ENCODE data around the gene LRP11. TPM values are rescaled to one million over a fixed set of nuclear protein-coding genes. Genes with fewer than 3 reads are reported as not detected.
"Not testable (repeated sequence)": the region's sequence is repeated elsewhere in the genome, so short reads cannot be mapped to it uniquely, and the experiment has no call there.

LRP11 gene
- total RNA-seq, 1 experiment from 2014 or later: 13.2 TPM

DNA sequence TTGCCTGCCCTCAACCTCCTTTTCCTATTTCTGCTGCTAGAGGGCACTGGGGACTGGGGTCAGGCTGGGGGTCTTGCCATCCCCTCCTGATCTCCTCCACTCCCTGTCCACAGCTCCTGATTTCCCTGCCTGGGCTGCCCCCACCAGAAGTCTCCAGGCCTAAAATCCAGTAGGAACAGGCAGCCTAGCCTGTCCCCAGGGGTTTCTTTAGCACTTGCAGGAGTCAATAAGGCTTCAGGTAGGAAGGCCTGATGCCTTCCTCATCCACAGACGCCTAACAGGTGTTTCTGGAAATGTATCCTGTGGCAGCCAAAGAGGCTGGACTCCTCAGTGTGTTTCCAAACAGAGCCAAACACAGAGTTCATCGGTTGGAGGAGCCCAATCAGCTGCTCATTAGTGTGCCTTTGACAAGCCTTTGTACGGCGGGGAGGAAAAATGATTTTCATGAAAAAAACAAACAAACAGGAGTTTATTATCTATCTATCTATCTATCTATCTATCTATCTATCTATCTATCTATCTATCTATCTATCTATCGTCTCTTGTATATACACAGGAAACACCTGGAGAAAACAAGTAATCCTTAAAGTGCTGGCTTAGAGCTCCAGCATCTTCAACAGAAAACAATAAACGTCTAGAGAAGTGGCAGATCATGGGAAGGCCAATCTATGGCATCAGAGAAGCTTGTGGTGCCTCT, 37.4 kb upstream of the LRP11 start:
- H3K4me3 ChIP-seq (ENCODE audit: insufficient read depth, low read depth, low read length): no peak overlapping the region
- H3K36me3 ChIP-seq (replicated peaks; ENCODE audit: control insufficient read depth, insufficient read depth, low read length): no peaks in the 10 kb centered on the region
- no peaks in the 10 kb centered on the region; the same call in 1 of the 2 replicates for H3K27me3 ChIP-seq (ENCODE audit: control insufficient read depth, insufficient read depth, low read length)
- no peak for DNase-seq

DNA sequence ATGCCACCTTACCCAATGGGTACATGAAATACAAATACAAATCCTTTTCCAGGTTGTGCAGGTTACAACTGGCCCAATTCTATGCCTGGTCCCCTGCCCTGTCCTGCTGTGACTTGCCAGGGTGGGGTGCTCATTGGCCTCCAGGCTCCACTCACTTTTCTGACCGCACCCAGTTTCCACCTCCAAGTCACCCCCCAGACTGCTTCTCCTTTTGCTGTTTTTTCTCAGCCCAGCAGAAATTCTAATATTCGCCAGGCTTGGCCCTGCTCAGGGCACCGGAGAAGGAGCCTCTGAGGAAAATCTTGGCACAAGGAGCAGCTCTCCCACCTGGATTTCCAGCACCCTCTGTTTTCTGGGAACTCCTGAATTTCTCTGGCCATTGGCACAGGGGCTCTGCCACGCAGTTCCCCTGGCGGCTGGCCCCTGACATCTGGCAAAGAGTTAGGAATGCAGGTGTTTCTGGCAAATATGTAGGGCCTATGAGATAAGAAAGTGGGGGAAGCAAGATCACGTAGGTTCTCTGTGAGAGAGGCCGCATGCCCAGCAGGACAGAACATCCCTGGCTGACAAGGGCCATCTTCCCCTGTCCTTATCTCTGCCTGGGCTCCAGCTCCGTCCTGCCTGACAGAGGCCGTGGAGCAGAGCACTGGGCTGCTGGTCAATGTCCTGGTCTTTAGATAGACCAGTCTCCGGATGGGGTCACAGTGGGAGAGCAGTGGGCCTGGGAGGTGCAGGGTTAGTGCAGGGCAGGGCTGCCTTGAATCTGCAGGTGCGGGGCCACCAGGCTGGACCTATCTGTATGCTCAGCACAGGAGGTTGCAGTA, 36.7 kb upstream of the LRP11 start:
- peak; percentile 38 for DNase-seq
- Histone ChIP-seq H3K27me3 (ENCODE audit: control insufficient read depth, insufficient read depth, low read length) (no peaks in the 10 kb centered on the region; the same call in 1 of the 2 replicates), H3K36me3 (replicated peaks; ENCODE audit: control insufficient read depth, insufficient read depth, low read length) (no peaks in the 10 kb centered on the region), H3K4me3 (ENCODE audit: insufficient read depth, low read depth, low read length) (no peak overlapping the region)

DNA sequence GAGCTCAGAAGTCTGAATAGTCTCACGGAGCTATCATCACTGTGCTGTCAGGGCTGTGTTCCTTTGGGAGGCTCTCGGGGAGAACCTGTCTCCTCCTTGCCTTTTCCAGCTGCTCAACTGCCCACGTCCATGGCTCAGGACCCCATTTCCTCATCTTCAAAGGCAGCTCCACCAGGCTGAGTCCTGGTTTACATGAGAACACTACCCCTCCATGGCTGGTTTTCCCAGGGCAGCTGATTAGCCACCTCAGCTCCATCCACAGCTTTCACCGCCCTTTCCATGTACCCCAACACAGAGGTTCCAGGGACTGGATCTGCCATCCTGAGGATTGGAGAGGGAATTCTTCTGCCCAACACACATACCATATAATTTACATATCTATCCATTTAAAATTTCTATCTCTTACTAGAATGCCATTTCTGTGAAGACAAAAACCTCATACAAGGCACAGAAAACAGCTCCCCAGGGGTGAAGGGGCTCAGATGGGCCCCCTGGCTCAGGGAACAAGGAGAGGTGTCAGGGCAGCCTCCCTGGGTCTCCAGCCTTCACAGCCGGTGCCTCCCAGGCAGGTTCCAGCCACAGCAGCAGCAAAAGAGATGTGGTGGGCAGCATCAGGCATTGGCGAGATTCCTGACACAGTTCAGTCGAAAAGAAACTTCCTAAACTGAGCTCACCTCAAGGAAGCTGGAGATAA, 35.9 kb upstream of the LRP11 start:
- no peaks in the 10 kb centered on the region; the same call in 1 of the 2 replicates for H3K27me3 ChIP-seq (ENCODE audit: control insufficient read depth, insufficient read depth, low read length)
- no peak for DNase-seq
- no peaks in the 10 kb centered on the region for H3K36me3 ChIP-seq (replicated peaks; ENCODE audit: control insufficient read depth, insufficient read depth, low read length)
- H3K4me3 ChIP-seq (ENCODE audit: insufficient read depth, low read depth, low read length): no peak overlapping the region

- no peak for DNase-seq
- H3K36me3 ChIP-seq (replicated peaks; ENCODE audit: control insufficient read depth, insufficient read depth, low read length): no peaks in the 10 kb centered on the region
- H3K4me3 ChIP-seq (ENCODE audit: insufficient read depth, low read depth, low read length): no peak overlapping the region
- no peaks in the 10 kb centered on the region; the same call in 1 of the 2 replicates for H3K27me3 ChIP-seq (ENCODE audit: control insufficient read depth, insufficient read depth, low read length)
Observed at GRCh38 chr6:149899486-149899885, 35.3 kb upstream of the LRP11 start.

- Histone ChIP-seq H3K27me3 (ENCODE audit: control insufficient read depth, insufficient read depth, low read length) (no peaks in the 10 kb centered on the region; the same call in 1 of the 2 replicates), H3K4me3 (ENCODE audit: insufficient read depth, low read depth, low read length) (no peak overlapping the region), H3K36me3 (replicated peaks; ENCODE audit: control insufficient read depth, insufficient read depth, low read length) (no peaks in the 10 kb centered on the region)
- no peak for DNase-seq
Observed at GRCh38 chr6:149898966-149899365, 34.8 kb upstream of the LRP11 start.

GRCh38 chr6:149897855-149898744, 33.9 kb upstream of the LRP11 start, which contains the start of gene RAET1E:
Gene RAET1E (minus strand): TSS chr6:149898113. CDS start chr6:149890901, 7,212 bp downstream.
- DNase-seq: peak; percentile 67

DNA sequence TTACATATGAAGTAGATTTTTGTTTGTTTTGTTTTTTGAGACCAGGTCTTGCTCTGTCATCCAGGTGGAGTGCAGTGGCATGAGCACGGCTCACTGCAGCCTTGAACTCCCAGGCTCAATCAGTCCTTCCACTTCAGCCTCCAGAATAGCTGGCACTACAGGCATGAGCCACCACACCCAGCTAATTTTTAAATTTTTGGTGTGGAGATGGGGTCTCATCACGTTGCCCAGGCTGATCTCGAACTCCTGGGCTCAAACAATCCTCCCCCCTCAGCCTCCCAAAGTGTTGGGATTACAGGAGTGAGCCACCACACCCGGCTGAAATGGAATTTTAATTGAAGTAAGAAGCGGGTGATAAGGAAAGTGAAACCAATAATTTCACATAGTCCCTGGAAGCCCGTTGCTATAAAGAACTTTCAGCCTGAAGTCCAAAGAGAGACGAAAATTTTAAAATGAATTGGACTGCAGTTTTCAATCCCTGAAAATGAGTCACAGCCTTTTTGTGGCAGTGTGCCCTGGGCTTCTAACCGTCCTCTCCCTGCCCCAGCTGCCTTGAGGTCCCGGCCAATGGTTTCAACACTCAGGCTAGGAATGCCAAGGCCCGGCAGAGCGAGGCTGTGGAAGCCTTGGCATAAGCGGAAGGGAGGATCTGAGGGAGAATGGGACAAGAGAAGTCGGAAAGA, 33.0 kb upstream of the LRP11 start:
- no peaks in the 10 kb centered on the region for H3K36me3 ChIP-seq (replicated peaks; ENCODE audit: control insufficient read depth, insufficient read depth, low read length)
- H3K4me3 ChIP-seq (ENCODE audit: insufficient read depth, low read depth, low read length): no peak overlapping the region
- H3K27me3 ChIP-seq (ENCODE audit: control insufficient read depth, insufficient read depth, low read length): no peaks in the 10 kb centered on the region; the same call in 1 of the 2 replicates
- DNase-seq: no peak

More at GRCh38 chr6:149897855-149898744, 33.9 kb upstream of the LRP11 start, which contains the start of gene RAET1E:
- Histone ChIP-seq H3K4me3 (ENCODE audit: insufficient read depth, low read depth, low read length) (no peak within 1 kb of the TSS), H3K27me3 (ENCODE audit: control insufficient read depth, insufficient read depth, low read length) (no peaks in the 10 kb centered on the region; the same call in 1 of the 2 replicates), H3K36me3 (replicated peaks; ENCODE audit: control insufficient read depth, insufficient read depth, low read length) (no peaks in the 10 kb centered on the region)

GRCh38 chr6:149896491-149896890, 32.3 kb upstream of the LRP11 start:
- no peaks in the 10 kb centered on the region; the same call in 1 of the 2 replicates for H3K27me3 ChIP-seq (ENCODE audit: control insufficient read depth, insufficient read depth, low read length)
- no peak overlapping the region for H3K4me3 ChIP-seq (ENCODE audit: insufficient read depth, low read depth, low read length)
- no peak for DNase-seq
- no peaks in the 10 kb centered on the region for H3K36me3 ChIP-seq (replicated peaks; ENCODE audit: control insufficient read depth, insufficient read depth, low read length)

DNA sequence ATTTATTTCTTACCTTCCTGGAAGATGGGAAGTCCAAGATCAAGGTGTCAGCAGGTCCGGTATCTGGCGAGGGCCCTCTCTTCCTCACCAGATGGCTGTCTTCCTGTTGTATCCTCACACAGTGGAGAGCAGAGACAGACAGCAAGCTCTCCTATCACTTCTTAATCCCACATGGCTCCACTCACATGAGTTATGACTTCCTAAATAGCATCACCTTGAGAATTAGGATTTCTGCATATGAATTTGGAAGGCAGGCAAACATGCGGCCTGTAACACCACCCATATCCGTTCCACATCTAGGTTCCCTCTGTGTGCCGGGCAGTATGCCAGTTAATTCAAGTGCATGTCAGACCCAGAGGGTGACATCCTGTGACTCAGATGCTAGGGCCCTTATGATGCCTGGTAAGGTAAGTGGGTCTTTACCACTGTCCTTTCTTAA, 31.7 kb upstream of the LRP11 start:
- peak; percentile 6 for DNase-seq

GRCh38 chr6:149895048-149895590, 31.0 kb upstream of the LRP11 start:
- peak; percentile 9 for DNase-seq
- Histone ChIP-seq H3K36me3 (replicated peaks; ENCODE audit: control insufficient read depth, insufficient read depth, low read length) (no peaks in the 10 kb centered on the region), H3K27me3 (ENCODE audit: control insufficient read depth, insufficient read depth, low read length) (no peaks in the 10 kb centered on the region; the same call in 1 of the 2 replicates), H3K4me3 (ENCODE audit: insufficient read depth, low read depth, low read length) (no peak overlapping the region)

More for the DNA sequence above, 31.7 kb upstream of the LRP11 start:
- no peak overlapping the region for H3K4me3 ChIP-seq (ENCODE audit: insufficient read depth, low read depth, low read length)
- no peaks in the 10 kb centered on the region; the same call in 1 of the 2 replicates for H3K27me3 ChIP-seq (ENCODE audit: control insufficient read depth, insufficient read depth, low read length)
- no peaks in the 10 kb centered on the region for H3K36me3 ChIP-seq (replicated peaks; ENCODE audit: control insufficient read depth, insufficient read depth, low read length)

GRCh38 chr6:149891864-149892263, 27.7 kb upstream of the LRP11 start:
- H3K27me3 ChIP-seq (ENCODE audit: control insufficient read depth, insufficient read depth, low read length): not testable (repeated sequence)

GRCh38 chr6:149891259-149891658, 27.1 kb upstream of the LRP11 start:
- no peaks in the 10 kb centered on the region for H3K36me3 ChIP-seq (replicated peaks; ENCODE audit: control insufficient read depth, insufficient read depth, low read length)
- no peaks in the 10 kb centered on the region; the same call in 1 of the 2 replicates for H3K27me3 ChIP-seq (ENCODE audit: control insufficient read depth, insufficient read depth, low read length)
- DNase-seq: no peak
- no peak overlapping the region for H3K4me3 ChIP-seq (ENCODE audit: insufficient read depth, low read depth, low read length)

More at GRCh38 chr6:149891864-149892263, 27.7 kb upstream of the LRP11 start:
- not testable (repeated sequence) for DNase-seq; H3K36me3 ChIP-seq (replicated peaks; ENCODE audit: control insufficient read depth, insufficient read depth, low read length); H3K4me3 ChIP-seq (ENCODE audit: insufficient read depth, low read depth, low read length)

DNA sequence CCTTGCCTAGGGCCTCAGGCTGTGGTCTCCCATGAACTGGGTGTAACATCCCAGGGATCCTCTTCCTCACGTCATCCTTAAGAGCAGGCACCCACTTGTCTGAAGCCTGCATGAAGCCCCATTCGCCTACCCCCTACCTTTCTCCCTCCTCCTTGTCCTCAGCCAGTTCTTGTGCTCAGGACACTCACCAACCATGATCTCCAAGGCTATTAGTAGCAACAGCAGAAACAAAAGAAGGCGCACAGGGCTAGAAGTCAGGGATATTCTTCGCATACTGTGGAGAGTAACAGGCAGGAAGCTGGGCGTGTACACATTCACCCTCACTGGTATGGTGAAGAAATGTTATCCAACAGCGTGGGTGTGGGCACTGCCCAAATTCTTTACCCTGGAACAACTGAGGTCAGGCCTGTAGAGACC, 26.5 kb upstream of the LRP11 start:
- H3K36me3 ChIP-seq (replicated peaks; ENCODE audit: control insufficient read depth, insufficient read depth, low read length): no peaks in the 10 kb centered on the region
- peak; percentile 3 for DNase-seq
- H3K27me3 ChIP-seq (ENCODE audit: control insufficient read depth, insufficient read depth, low read length): no peaks in the 10 kb centered on the region; the same call in 1 of the 2 replicates
- no peak overlapping the region for H3K4me3 ChIP-seq (ENCODE audit: insufficient read depth, low read depth, low read length)
